Measurements from ENCODE around the gene FAS. TPM values are rescaled to one million over a fixed set of nuclear protein-coding genes. Genes with fewer than 3 reads are reported as not detected.

The FAS gene
- total and polyA plus RNA-seq, 2 experiments from 2014 or later: 7.3 to 14.1 TPM

GRCh38 chr10:89042562-89042961 is 52.0 kb downstream of the FAS start:
- Histone ChIP-seq H3K9me2 (replicated peaks; ENCODE audit: insufficient read depth) (no peaks in the 10 kb centered on the region), H3K27me3 (no peaks in the 10 kb centered on the region), H2AFZ (no peak overlapping the region), H3K4me2 (no peak overlapping the region), H3K4me1 (ENCODE audit: insufficient read depth) (no peaks in the 10 kb centered on the region), H3K9me3 (ENCODE audit: low read depth) (no peaks in the 10 kb centered on the region), H3K4me3 (no peak overlapping the region), H3K27ac (no peak overlapping the region), H3K79me2 (no peaks in the 10 kb centered on the region), H3K36me3 (replicated peaks; ENCODE audit: insufficient read depth, low read depth) (no peaks in the 10 kb centered on the region), H4K20me1 (ENCODE audit: insufficient read depth, poor library complexity, severe bottlenecking) (no peaks in the 10 kb centered on the region)
- TF ChIP-seq CTCF (IDR thresholded peaks at IDR 0.05; ENCODE audit: poor library complexity): no peak
- no peak for TF ChIP-seq EZH2phosphoT487 (IDR thresholded peaks at IDR 0.05; ENCODE audit: low read depth, severe bottlenecking, unreplicated experiment)
- TF ChIP-seq EZH2 (IDR thresholded peaks at IDR 0.05; ENCODE audit: borderline replicate concordance): no peak
- WGBS (ENCODE audit: low lambda C conversion rate, missing lambda C conversion rate): 67% methylated on average over 2 of the region's 2 CpGs
- DNase-seq (ENCODE audit: low spot score): peak; percentile 16

GRCh38 chr10:89043052-89043451 is 52.5 kb downstream of the FAS start:
- 73% methylated on average over 4 of the region's 4 CpGs for WGBS (ENCODE audit: low lambda C conversion rate, missing lambda C conversion rate)
- Histone ChIP-seq H3K27ac (no peak overlapping the region), H3K27me3 (no peaks in the 10 kb centered on the region), H2AFZ (no peak overlapping the region), H3K36me3 (replicated peaks; ENCODE audit: insufficient read depth, low read depth) (no peaks in the 10 kb centered on the region), H3K4me1 (ENCODE audit: insufficient read depth) (no peaks in the 10 kb centered on the region), H4K20me1 (ENCODE audit: insufficient read depth, poor library complexity, severe bottlenecking) (no peaks in the 10 kb centered on the region), H3K4me3 (no peak overlapping the region), H3K9me3 (ENCODE audit: low read depth) (no peaks in the 10 kb centered on the region), H3K4me2 (no peak overlapping the region), H3K79me2 (no peaks in the 10 kb centered on the region), H3K9me2 (replicated peaks; ENCODE audit: insufficient read depth) (no peaks in the 10 kb centered on the region)
- TF ChIP-seq EZH2phosphoT487 (IDR thresholded peaks at IDR 0.05; ENCODE audit: low read depth, severe bottlenecking, unreplicated experiment): no peak
- TF ChIP-seq CTCF (IDR thresholded peaks at IDR 0.05; ENCODE audit: poor library complexity): no peak
- no peak for TF ChIP-seq EZH2 (IDR thresholded peaks at IDR 0.05; ENCODE audit: borderline replicate concordance)
- no peak for DNase-seq (ENCODE audit: low spot score)

GRCh38 chr10:89047397-89047796 is 56.8 kb downstream of the FAS start:
- Histone ChIP-seq H4K20me1 (ENCODE audit: insufficient read depth, poor library complexity, severe bottlenecking) (no peaks in the 10 kb centered on the region), H3K4me3 (no peak overlapping the region), H3K4me1 (ENCODE audit: insufficient read depth) (no peaks in the 10 kb centered on the region), H3K79me2 (no peaks in the 10 kb centered on the region), H3K9me2 (replicated peaks; ENCODE audit: insufficient read depth) (no peaks in the 10 kb centered on the region), H3K4me2 (no peak overlapping the region), H3K9me3 (ENCODE audit: low read depth) (no peaks in the 10 kb centered on the region), H3K36me3 (replicated peaks; ENCODE audit: insufficient read depth, low read depth) (no peaks in the 10 kb centered on the region), H3K27ac (no peak overlapping the region), H2AFZ (no peak overlapping the region), H3K27me3 (no peaks in the 10 kb centered on the region)
- no peak for TF ChIP-seq CTCF (IDR thresholded peaks at IDR 0.05; ENCODE audit: poor library complexity)
- TF ChIP-seq EZH2 (IDR thresholded peaks at IDR 0.05; ENCODE audit: borderline replicate concordance): no peak
- TF ChIP-seq EZH2phosphoT487 (IDR thresholded peaks at IDR 0.05; ENCODE audit: low read depth, severe bottlenecking, unreplicated experiment): no peak
- DNase-seq (ENCODE audit: low spot score): no peak
- WGBS (ENCODE audit: low lambda C conversion rate, missing lambda C conversion rate): 87% methylated on average over 2 of the region's 2 CpGs

- Histone ChIP-seq H3K27me3 (no peaks in the 10 kb centered on the region), H3K4me3 (no peak overlapping the region), H3K9me2 (replicated peaks; ENCODE audit: insufficient read depth) (no peaks in the 10 kb centered on the region), H4K20me1 (ENCODE audit: insufficient read depth, poor library complexity, severe bottlenecking) (no peaks in the 10 kb centered on the region), H3K9me3 (ENCODE audit: low read depth) (no peaks in the 10 kb centered on the region), H3K79me2 (no peaks in the 10 kb centered on the region), H3K4me2 (no peak overlapping the region), H3K27ac (no peak overlapping the region), H3K4me1 (ENCODE audit: insufficient read depth) (no peaks in the 10 kb centered on the region), H3K36me3 (replicated peaks; ENCODE audit: insufficient read depth, low read depth) (no peaks in the 10 kb centered on the region), H2AFZ (no peak overlapping the region)
- TF ChIP-seq EZH2phosphoT487 (IDR thresholded peaks at IDR 0.05; ENCODE audit: low read depth, severe bottlenecking, unreplicated experiment): no peak
- no peak for TF ChIP-seq CTCF (IDR thresholded peaks at IDR 0.05; ENCODE audit: poor library complexity)
- TF ChIP-seq EZH2 (IDR thresholded peaks at IDR 0.05; ENCODE audit: borderline replicate concordance): no peak
- no peak for DNase-seq (ENCODE audit: low spot score)
These were observed 61.0 kb downstream of the FAS start for GRCh38 chr10:89051593-89051992.

All from hepatocyte (in vitro differentiated cells).